ENCODE data around the gene RASA2. TPM values are rescaled to one million over a fixed set of nuclear protein-coding genes. Genes with fewer than 3 reads are reported as not detected.
A peak's percentile ranks its signal among the peaks of the same experiment; 100 is the strongest.
"Not testable (repeated sequence)": the region's sequence is repeated elsewhere in the genome, so short reads cannot be mapped to it uniquely, and the experiment has no call there.

The RASA2 gene
- total RNA-seq, 2 experiments from 2014 or later, result 62.6 to 70.8 TPM

GRCh38 chr3:141536017-141536416, 49.2 kb downstream of the RASA2 start:
- H3K27ac Mint-ChIP-seq; DNase-seq; ATAC-seq (ENCODE audit: low read depth); H3K4me3 Mint-ChIP-seq; H3K27me3 Mint-ChIP-seq; POLR2A ChIA-PET; H3K4me1 Mint-ChIP-seq; H3K9me3 Mint-ChIP-seq: not testable (repeated sequence)
- peaks cover 57% of the 10 kb centered on the region for H3K36me3 Mint-ChIP-seq

DNA sequence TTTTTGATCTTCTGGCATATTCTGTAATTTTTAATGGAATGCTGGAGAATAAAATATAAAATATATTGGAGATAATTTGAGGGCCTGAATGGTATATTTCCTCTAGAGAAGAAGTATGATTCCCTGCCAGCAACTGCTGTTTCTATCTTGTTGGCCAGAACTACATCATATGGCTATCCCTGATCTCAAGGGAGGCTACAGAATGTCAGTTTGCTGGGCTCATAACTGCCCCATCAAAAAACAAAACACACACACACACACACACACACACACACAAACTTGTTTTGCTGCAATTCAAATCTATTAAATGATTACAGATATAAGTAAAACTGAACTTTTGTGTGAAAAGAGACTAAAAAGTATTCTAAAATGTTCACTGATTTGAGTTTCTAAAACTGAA, 51.0 kb downstream of the RASA2 start:
- ATAC-seq (ENCODE audit: low read depth), result no peak
- Mint-ChIP-seq H3K4me1 (peaks cover 16% of the 10 kb centered on the region), H3K27me3 (no peaks in the 10 kb centered on the region), H3K9me3 (peaks cover 9% of the 10 kb centered on the region), H3K36me3 (peaks cover 61% of the 10 kb centered on the region), H3K4me3 (no peak overlapping the region), H3K27ac (no peak overlapping the region)
- no peak for DNase-seq
- POLR2A ChIA-PET, result no interaction called here

DNA sequence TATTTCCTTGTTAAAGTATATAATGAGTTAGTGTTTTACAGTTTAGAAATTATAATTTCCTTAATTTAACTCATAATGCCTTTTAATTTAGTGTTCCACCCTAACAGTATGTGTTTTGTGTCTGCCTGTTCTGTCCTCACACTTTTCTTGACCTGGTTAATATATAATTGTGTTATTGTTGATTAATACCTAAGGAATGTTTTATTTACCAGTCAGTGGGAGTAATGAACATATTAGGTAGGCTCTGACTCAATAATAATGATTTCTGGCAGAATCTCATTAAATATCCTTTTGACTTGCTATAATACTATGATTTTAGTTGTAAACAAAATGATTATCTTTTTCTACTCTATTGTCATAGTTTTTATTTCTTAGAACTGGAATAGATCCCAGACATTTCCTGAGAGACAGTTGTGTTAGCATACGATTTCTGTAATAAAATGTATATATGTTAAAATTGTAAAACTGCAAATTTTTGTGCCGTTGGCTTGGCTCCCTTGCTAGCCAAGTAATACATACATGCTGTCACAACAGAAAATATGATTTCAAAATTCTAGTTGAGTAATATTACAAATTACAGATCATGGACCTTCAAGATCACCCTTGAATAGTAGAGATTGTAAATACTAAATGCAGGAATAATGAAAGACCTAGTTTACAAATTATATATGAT, 51.9 kb downstream of the RASA2 start:
- no peak overlapping the region for H3K4me3 Mint-ChIP-seq

GRCh38 chr3:141539431-141540187, 52.8 kb downstream of the RASA2 start:
- H3K27ac Mint-ChIP-seq, result no peak overlapping the region
- no peak for DNase-seq
- peaks cover 64% of the 10 kb centered on the region for H3K36me3 Mint-ChIP-seq
- H3K4me1 Mint-ChIP-seq, result peaks cover 24% of the 10 kb centered on the region
- POLR2A ChIA-PET, result interaction anchor here (0.6 kb wide), 1 partner anchor 48 kb away, joined by 3 read pairs; no protein-coding TSS in a partner anchor
- no peak for ATAC-seq (ENCODE audit: low read depth)
- no peaks in the 10 kb centered on the region for H3K27me3 Mint-ChIP-seq
- H3K4me3 Mint-ChIP-seq, result no peak overlapping the region
- H3K9me3 Mint-ChIP-seq, result peaks cover 11% of the 10 kb centered on the region

More for the DNA sequence above, 51.9 kb downstream of the RASA2 start:
- H3K4me1 Mint-ChIP-seq, result peaks cover 19% of the 10 kb centered on the region
- peaks cover 61% of the 10 kb centered on the region for H3K36me3 Mint-ChIP-seq
- peaks cover 9% of the 10 kb centered on the region for H3K9me3 Mint-ChIP-seq
- H3K27me3 Mint-ChIP-seq, result no peaks in the 10 kb centered on the region
- POLR2A ChIA-PET, result interaction anchor here (0.6 kb wide), 1 partner anchor 49 kb away, joined by 3 read pairs; no protein-coding TSS in a partner anchor
- H3K27ac Mint-ChIP-seq, result no peak overlapping the region
- DNase-seq, result no peak
- ATAC-seq (ENCODE audit: low read depth), result no peak

DNA sequence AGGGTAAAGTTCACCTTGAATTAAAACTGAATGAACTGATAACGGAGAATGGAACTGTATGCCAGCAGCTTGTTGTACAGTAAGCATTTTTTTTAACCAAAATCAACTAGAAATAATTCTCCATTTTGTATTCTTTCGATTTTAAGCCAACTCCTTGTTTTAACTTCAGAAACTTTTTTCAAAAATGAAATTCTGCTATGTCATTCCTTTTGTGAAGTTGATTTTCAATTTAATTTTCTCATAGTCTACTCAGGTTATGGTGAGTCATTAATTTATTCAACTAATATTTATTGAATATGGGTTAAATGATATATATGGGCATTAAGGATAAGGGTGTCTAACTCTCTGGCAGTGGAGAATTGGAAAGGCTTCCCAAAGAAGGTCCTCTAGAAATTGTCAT, 53.7 kb downstream of the RASA2 start:
- POLR2A ChIA-PET, result no interaction called here
- ATAC-seq (ENCODE audit: low read depth), result no peak
- Mint-ChIP-seq H3K4me3 (no peak overlapping the region), H3K27ac (no peak overlapping the region), H3K4me1 (peaks cover 31% of the 10 kb centered on the region), H3K27me3 (no peaks in the 10 kb centered on the region), H3K9me3 (peaks cover 10% of the 10 kb centered on the region), H3K36me3 (peaks cover 64% of the 10 kb centered on the region)
- DNase-seq, result no peak

DNA sequence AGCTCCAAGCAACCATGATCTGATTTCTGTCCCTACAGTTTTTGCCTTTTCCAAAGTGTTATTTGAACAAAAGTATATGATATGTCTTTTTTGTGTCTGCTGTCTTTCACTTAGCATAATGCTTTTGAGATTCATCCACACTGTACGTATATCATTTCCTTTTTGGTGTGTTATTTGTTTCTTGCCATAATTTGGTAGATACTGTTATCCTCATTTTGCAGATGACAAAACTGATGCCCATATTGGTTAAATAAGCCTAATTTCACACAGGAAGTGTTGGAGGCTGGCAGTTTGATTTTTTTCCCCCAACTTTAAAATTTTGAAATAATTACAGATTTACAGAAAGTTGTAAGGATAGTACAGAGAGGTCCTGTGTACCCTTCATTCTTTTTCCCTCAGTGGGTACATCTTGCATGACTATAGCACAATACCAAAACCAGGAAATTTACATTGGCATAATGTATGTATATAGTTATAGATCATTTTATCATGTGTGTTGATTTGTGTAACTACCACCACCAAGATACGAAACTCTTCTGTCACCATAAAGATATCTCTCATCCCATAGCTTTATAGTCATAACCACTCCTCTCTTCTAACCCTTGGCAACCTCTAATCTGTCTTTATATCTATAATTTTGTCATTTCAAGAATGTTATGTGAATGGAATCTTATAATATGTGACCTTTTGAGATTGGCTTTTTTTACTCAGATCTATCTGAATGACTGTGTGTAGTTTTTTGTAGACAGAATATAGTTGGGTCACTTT, 55.6 kb downstream of the RASA2 start:
- H3K27ac Mint-ChIP-seq, result no peak overlapping the region
- H3K36me3 Mint-ChIP-seq, result peaks cover 70% of the 10 kb centered on the region
- H3K4me1 Mint-ChIP-seq, result peaks cover 31% of the 10 kb centered on the region
- ATAC-seq (ENCODE audit: low read depth) (no peak), DNase-seq (no peak)
- peaks cover 14% of the 10 kb centered on the region for H3K9me3 Mint-ChIP-seq
- no peaks in the 10 kb centered on the region for H3K27me3 Mint-ChIP-seq
- no peak overlapping the region for H3K4me3 Mint-ChIP-seq
- POLR2A ChIA-PET, result interaction anchor here (0.7 kb wide), 1 partner anchor 55 kb away, joined by 3 read pairs; no protein-coding TSS in a partner anchor

DNA sequence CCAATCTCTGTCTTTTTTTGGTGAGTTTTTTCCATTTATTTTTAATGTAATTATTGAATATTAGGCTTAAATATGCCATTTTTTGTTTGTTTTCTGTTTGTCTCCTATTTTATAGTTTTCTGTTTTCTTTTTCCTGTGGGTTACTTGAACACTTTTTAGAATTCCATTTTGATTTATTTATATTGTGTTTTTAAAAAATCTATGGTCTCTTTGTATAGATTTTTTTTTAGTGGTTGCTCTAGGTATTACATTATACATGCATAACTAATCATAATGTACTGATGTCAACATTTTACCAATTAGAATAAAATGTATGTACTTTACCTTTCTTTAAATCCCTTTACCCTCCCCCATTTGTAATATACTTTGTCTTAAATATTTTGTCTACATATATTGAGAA, 56.2 kb downstream of the RASA2 start:
- H3K9me3 Mint-ChIP-seq, result peaks cover 17% of the 10 kb centered on the region
- no peak overlapping the region for H3K4me3 Mint-ChIP-seq
- peaks cover 76% of the 10 kb centered on the region for H3K36me3 Mint-ChIP-seq
- no peaks in the 10 kb centered on the region for H3K27me3 Mint-ChIP-seq
- DNase-seq (no peak), ATAC-seq (ENCODE audit: low read depth) (no peak)
- POLR2A ChIA-PET, result no interaction called here
- peaks cover 31% of the 10 kb centered on the region for H3K4me1 Mint-ChIP-seq
- no peak overlapping the region for H3K27ac Mint-ChIP-seq

- H3K4me3 Mint-ChIP-seq, result peak overlapping the region; percentile 20
- H3K27me3 Mint-ChIP-seq, result no peaks in the 10 kb centered on the region
- ATAC-seq (ENCODE audit: low read depth) (peak; percentile 74), DNase-seq (no peak)
- H3K36me3 Mint-ChIP-seq, result peaks cover 87% of the 10 kb centered on the region
- POLR2A ChIA-PET, result interaction anchor here (0.6 to 1.6 kb wide), 4 partner anchors 8 to 57 kb away, joined by 3 to 5 read pairs (median 3); partner anchors contain the start of gene RASA2
- H3K27ac Mint-ChIP-seq, result peak overlapping the region; percentile 74
- peaks cover 27% of the 10 kb centered on the region for H3K9me3 Mint-ChIP-seq
- H3K4me1 Mint-ChIP-seq, result peaks cover 36% of the 10 kb centered on the region
These were observed 57.9 kb downstream of the RASA2 start for GRCh38 chr3:141544697-141545096.

DNA sequence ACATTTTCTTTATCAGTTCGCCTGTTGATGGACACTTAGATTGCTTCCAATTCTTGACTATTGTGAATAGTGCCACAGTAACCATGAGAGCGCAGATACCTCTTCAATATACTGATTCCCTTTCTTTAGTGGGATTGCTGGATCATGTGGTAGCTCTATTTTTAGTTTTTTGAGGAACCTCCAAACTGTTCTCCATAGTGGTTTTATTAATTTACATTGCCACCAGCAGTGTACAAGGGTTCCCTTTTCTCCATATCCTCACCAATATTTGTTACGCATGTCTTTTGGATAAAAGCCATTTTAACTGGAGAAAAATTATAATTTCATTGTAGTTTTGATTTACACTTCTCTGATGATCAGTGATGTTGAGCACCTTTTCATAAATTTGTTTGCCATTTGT, 59.3 kb downstream of the RASA2 start:
- ATAC-seq (ENCODE audit: low read depth) (no peak), DNase-seq (no peak)
- H3K4me3 Mint-ChIP-seq, result no peak overlapping the region
- H3K27ac Mint-ChIP-seq, result peak overlapping the region; percentile 21
- H3K36me3 Mint-ChIP-seq, result peaks cover 90% of the 10 kb centered on the region
- peaks cover 28% of the 10 kb centered on the region for H3K9me3 Mint-ChIP-seq
- no peaks in the 10 kb centered on the region for H3K27me3 Mint-ChIP-seq
- POLR2A ChIA-PET, result no interaction called here
- H3K4me1 Mint-ChIP-seq, result peaks cover 43% of the 10 kb centered on the region

GRCh38 chr3:141546586-141546985, 59.8 kb downstream of the RASA2 start:
- no peak overlapping the region for H3K27ac Mint-ChIP-seq
- ATAC-seq (ENCODE audit: low read depth) (no peak), DNase-seq (no peak)
- H3K9me3 Mint-ChIP-seq, result peaks cover 28% of the 10 kb centered on the region
- peaks cover 88% of the 10 kb centered on the region for H3K36me3 Mint-ChIP-seq
- POLR2A ChIA-PET, result no interaction called here
- no peak overlapping the region for H3K4me3 Mint-ChIP-seq
- no peaks in the 10 kb centered on the region for H3K27me3 Mint-ChIP-seq
- H3K4me1 Mint-ChIP-seq, result peaks cover 47% of the 10 kb centered on the region

DNA sequence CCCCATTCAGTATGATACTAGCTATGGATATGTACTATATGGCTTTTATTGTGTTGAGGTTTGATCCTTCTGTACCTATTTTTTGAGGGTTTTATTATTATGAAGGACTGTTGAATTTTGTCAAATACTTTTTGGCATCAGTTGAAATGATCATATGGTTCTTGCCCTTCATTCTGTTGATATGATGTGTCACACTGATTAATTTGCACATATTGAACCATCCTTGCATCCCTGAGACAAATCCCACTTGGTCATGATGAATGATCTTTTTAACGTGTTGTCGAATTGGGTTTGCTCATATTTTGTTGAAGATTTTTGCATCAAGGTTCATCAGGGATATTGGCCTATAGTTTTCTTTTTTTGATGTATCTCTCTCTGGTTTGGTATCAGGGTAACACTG, 61.0 kb downstream of the RASA2 start:
- H3K27ac Mint-ChIP-seq, result no peak overlapping the region
- no peak overlapping the region for H3K4me3 Mint-ChIP-seq
- H3K36me3 Mint-ChIP-seq, result peaks cover 78% of the 10 kb centered on the region
- H3K4me1 Mint-ChIP-seq, result peaks cover 48% of the 10 kb centered on the region
- POLR2A ChIA-PET, result interaction anchor here (0.7 kb wide), 1 partner anchor 60 kb away, joined by 3 read pairs; the partner anchor contains the start of gene RASA2
- H3K9me3 Mint-ChIP-seq, result peaks cover 26% of the 10 kb centered on the region
- no peak for ATAC-seq (ENCODE audit: low read depth)
- no peak for DNase-seq
- no peaks in the 10 kb centered on the region for H3K27me3 Mint-ChIP-seq

DNA sequence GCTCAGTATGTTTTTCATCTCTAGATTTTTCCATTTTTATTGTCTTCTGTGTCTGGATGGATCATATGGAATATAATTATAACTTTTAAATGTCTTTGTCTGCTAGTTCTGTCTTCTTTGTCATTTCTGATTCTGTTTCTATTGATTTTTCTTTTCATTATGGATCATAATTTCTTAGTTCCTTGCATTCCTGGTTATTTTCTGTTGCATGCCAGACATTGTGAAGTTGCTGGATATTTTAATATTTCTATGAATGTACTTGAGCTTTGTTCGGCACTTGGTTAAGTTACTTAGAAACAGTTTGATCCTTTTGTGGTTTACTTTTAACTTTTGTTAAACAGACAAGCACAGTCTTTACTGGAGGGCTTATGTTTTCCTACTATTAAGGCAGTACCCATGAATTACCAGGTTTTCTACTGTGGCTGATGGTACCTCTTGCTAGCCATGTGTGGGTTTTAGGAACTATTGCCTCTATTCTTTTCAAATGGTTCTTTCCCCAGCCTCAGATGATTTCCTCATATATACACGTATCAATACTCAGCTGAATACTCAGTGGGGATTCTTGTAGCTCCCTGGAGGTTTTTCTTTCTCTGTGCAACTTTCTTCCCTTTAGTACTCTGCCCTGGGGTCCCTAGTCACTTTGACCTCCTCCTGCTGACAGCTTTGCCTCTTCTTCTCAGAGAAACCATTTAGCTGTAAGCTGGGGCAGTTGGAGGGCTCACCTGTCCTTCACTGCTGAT, 64.3 kb downstream of the RASA2 start:
- Mint-ChIP-seq H3K4me1 (peaks cover 42% of the 10 kb centered on the region), H3K4me3 (peak overlapping the region; percentile 50), H3K27ac (peak overlapping the region; percentile 78), H3K36me3 (peaks cover 51% of the 10 kb centered on the region), H3K27me3 (no peaks in the 10 kb centered on the region), H3K9me3 (peaks cover 18% of the 10 kb centered on the region)
- no peak for ATAC-seq (ENCODE audit: low read depth)
- DNase-seq, result no peak
- POLR2A ChIA-PET, result interaction anchor here (1.1 to 3.2 kb wide), 2 partner anchors 52 to 63 kb away, joined by 3 to 26 read pairs; no protein-coding TSS in a partner anchor
